NK-92 treated with Interleukin-12 subunit alpha and Interleukin-12 subunit beta, amount 100 ng/mL, for 24 hours (cell line): ENCODE results near the gene CYTH3.
"Not testable (repeated sequence)": the region's sequence is repeated elsewhere in the genome, so short reads cannot be mapped to it uniquely, and the experiment has no call there.

Source experiments
- DNase-seq: peaks from one replicate; lab custom pipeline; 2025; lab: John Stamatoyannopoulos, UW

Gene CYTH3

GRCh38 chr7:6272481-6273323 lies at the start of gene CYTH3:
Gene CYTH3, minus strand, starts transcription at chr7:6272624. Its CDS starts 117 bp downstream, at chr7:6272507.
- DNase-seq = peak; percentile 46

- no peak for DNase-seq
Measured at GRCh38 chr7:6320791-6321190, 48.4 kb upstream of the CYTH3 start.

- no peak for DNase-seq
Measured at GRCh38 chr7:6317797-6318438, 45.5 kb upstream of the CYTH3 start.

GRCh38 chr7:6316226-6316625 lies 43.8 kb upstream of the CYTH3 start:
- no peak for DNase-seq

GRCh38 chr7:6315746-6316145 lies 43.3 kb upstream of the CYTH3 start:
- DNase-seq = no peak

GRCh38 chr7:6310271-6310993 lies 38.0 kb upstream of the CYTH3 start:
- no peak for DNase-seq

- no peak for DNase-seq
Measured at GRCh38 chr7:6307762-6308161, 35.3 kb upstream of the CYTH3 start.

- DNase-seq = no peak
Measured at GRCh38 chr7:6306471-6306870, 34.0 kb upstream of the CYTH3 start.

GRCh38 chr7:6305330-6305729 lies 32.9 kb upstream of the CYTH3 start:
- DNase-seq = no peak

GRCh38 chr7:6301446-6301845 lies 29.0 kb upstream of the CYTH3 start:
- not testable (repeated sequence) for DNase-seq

- no peak for DNase-seq
Measured at GRCh38 chr7:6299774-6300173, 27.4 kb upstream of the CYTH3 start.

GRCh38 chr7:6294839-6295238 lies 22.4 kb upstream of the CYTH3 start:
- DNase-seq = no peak

GRCh38 chr7:6293202-6293601 lies 20.8 kb upstream of the CYTH3 start:
- no peak for DNase-seq

- DNase-seq = not testable (repeated sequence)
Measured at GRCh38 chr7:6291941-6292340, 19.5 kb upstream of the CYTH3 start.

- DNase-seq = no peak
Measured at GRCh38 chr7:6291531-6291930, 19.1 kb upstream of the CYTH3 start.

- no peak for DNase-seq
Measured at GRCh38 chr7:6290319-6290741, 17.9 kb upstream of the CYTH3 start.

GRCh38 chr7:6288270-6288860 lies 15.9 kb upstream of the CYTH3 start:
- no peak for DNase-seq

- no peak for DNase-seq
Measured at GRCh38 chr7:6286486-6286885, 14.1 kb upstream of the CYTH3 start.

GRCh38 chr7:6284461-6285360 lies 12.3 kb upstream of the CYTH3 start:
- DNase-seq = no peak

- no peak for DNase-seq
Measured at GRCh38 chr7:6284055-6284400, 11.6 kb upstream of the CYTH3 start.

GRCh38 chr7:6283391-6284054 lies 11.1 kb upstream of the CYTH3 start:
- not testable (repeated sequence) for DNase-seq
